RWPE1 (cell line): ENCODE measurements around the gene MIF4GD.
A peak's percentile ranks its signal among the peaks of the same experiment; 100 is the strongest.

ENCODE experiments used
- CTCF ChIA-PET: fragments of 350-600 bp; sonication (Branson Sonifier 250); formaldehyde crosslinking; extraction: SDS; loops from one replicate; lab custom pipeline; 2021; lab: Yijun Ruan, JAX
- POLR2A ChIA-PET: fragments of 400-600 bp; formaldehyde crosslinking; extraction: SDS; loops from one replicate; lab custom pipeline; 2020; ENCODE audit warnings: antibody characterized with exemption; ENCODE audit not compliant: low non-redundant PET; lab: Yijun Ruan, JAX
- DNase-seq: peaks from one replicate; pipeline ENCODE4 v3.0.0; 2012; ENCODE audit warnings: low spot score
- H3K27ac ChIP-seq: fragments of 450-650 bp; 2 replicates; pipeline ENCODE4 v1.5.1; 2017
- CTCF ChIP-seq: fragments of 450-650 bp; conservative IDR thresholded peaks from 2 replicates; pipeline ENCODE4 v1.5.1; 2017; ENCODE audit warnings: low read depth, mild to moderate bottlenecking

Gene MIF4GD

DNA sequence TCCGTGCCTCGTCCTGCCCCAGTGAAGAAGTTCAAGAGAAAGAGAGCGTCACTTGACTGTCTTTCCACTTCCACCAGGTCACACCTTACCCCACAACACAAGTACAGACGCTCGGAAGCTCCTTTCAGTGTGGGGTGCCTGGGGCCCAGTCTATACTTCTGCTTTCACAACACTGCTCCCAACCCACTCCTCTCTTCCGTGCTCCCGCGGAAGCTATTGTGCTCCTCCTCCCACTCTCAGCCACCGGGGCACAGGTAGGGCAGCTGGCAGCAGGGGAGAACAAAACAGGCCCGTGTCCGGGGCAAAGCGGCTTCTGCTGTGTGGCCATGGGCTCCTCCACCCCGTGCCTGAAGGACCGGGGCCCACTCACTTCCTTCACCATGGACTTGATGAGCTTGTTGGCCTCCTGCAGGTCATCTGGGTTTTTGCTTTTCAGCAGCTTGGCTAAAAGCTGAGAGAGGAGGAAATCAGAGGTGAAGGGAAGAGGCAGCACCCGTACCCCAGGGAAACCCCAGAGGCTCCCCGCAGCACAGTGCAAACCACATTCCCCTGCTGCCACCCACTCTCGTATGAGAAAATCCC is 28.5 kb downstream of the MIF4GD start:
- peak overlapping the region; percentile 51 for H3K27ac ChIP-seq
- no peak for DNase-seq
- ChIA-PET POLR2A (no interaction called here), CTCF (interaction anchor here (1.0 kb wide), 1 partner anchor 16 kb away, joined by 3 read pairs; no protein-coding TSS in a partner anchor)
- no peak for TF ChIP-seq CTCF

GRCh38 chr17:75241996-75242460 is 29.0 kb downstream of the MIF4GD start:
- ChIA-PET POLR2A (no interaction called here), CTCF (interaction anchor here (0.5 to 0.6 kb wide), 2 partner anchors 8 to 28 kb away, joined by 3 to 6 read pairs; no protein-coding TSS in a partner anchor)
- TF ChIP-seq CTCF = no peak
- peak overlapping the region; percentile 51 for H3K27ac ChIP-seq
- no peak for DNase-seq

- no peak for DNase-seq
- peak overlapping the region; percentile 51 for H3K27ac ChIP-seq
- ChIA-PET POLR2A (no interaction called here), CTCF (interaction anchor here (0.5 to 2.6 kb wide), 3 partner anchors 8 to 29 kb away, joined by 3 to 15 read pairs (median 6); partner anchors contain the start of genes GGA3 and MRPS7)
- TF ChIP-seq CTCF = no peak
Measured at GRCh38 chr17:75241502-75241901, 29.5 kb downstream of the MIF4GD start.

DNA sequence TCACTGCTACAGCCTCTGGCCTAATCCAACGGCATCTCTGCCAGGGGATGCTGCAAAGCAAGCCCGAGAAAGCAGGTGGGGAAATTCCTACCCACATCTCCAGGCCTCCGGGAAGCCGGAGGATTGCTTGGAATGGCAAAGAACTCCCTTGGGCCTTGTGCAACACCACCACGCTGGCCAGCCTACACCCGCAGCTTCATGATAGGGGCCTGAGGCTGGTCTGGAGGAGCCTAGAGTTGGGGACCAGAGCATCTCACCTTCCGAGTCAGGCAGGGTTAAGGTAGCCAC is 29.9 kb downstream of the MIF4GD start:
- ChIA-PET CTCF (interaction anchor here (1.0 to 2.6 kb wide), 2 partner anchors 9 to 20 kb away, joined by 4 to 15 read pairs; partner anchors contain the start of genes GGA3 and MRPS7), POLR2A (no interaction called here)
- TF ChIP-seq CTCF = no peak
- H3K27ac ChIP-seq = peak overlapping the region; percentile 51
- DNase-seq = no peak

DNA sequence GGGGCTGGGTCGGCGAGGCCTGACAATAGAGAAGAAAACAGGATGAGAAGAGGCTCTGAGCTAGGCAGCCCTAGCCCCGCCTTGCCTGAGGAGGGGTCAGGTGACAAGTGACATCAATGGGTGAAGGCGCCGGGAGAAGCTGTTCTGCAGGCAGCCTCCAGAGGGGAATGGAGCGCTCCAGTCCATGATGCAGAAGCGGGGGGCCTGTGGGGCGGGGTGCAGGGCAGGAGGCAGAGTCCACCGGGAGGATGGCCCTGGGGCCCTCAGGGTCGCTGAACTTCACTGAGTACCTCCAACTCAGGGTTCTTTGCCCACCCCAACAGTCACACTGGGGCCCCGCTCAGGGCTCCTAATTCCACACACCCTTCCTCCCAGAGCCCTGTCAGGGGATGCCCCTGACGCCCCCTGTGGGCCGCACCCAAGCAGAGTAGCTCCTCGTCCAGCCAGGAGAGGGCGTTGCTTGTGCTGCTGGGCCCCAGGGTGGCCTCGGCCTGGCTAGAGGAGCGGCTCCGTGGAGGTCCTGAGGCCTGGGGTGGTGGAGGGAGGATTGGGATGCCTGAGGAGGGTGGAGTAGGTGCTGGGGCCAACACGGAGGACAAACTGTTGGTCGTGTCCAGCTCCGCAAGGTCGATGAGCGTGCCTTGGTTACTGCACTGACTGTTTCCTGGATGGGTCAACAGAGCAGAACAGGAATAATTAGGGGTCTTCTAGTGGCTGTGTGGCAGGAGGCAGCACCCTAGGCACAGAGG is 30.5 kb downstream of the MIF4GD start:
- TF ChIP-seq CTCF = peak; percentile 38
- no peak for DNase-seq
- ChIA-PET POLR2A (interaction anchor here (0.6 kb wide), 1 partner anchor 10 kb away, joined by 3 read pairs; no protein-coding TSS in a partner anchor), CTCF (interaction anchor here (0.6 to 2.6 kb wide), 3 partner anchors 9 to 1041 kb away, joined by 3 to 15 read pairs (median 4); partner anchors contain the start of genes GGA3 and MRPS7)
- peak overlapping the region; percentile 51 for H3K27ac ChIP-seq

DNA sequence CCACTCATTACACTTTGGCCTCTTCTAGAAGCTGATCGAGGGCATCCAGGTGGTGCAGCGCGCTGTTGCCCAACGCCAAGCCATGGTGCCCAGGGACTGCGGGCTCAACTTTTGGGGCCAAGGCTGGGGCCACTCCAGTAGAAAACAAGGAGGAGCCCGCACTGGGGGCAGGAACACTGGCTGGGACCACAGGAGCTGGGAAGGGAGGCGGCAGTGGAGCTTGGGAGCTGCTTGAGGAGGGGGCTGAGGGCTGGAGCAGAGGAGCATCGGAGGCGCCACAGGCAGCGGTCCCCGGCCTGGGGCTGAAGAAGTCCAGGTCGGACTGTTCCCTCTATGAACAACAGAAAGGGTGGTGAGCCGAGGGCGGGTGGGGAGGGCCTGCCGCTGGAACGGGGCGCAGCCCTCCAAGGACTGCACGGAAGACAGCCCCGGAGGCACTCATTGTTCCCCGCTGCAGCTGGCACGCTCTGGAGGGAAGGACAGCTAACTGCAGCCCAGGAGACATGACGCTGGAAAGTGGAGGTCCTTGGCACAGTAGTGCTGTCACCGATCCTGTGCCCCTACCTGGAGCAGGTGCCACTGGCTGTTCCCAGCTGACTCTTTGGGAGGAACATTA is 31.1 kb downstream of the MIF4GD start:
- no peak for TF ChIP-seq CTCF
- CTCF ChIA-PET = interaction anchor here (0.6 to 2.6 kb wide), 5 partner anchors 10 to 1041 kb away, joined by 3 to 15 read pairs (median 4); partner anchors contain the start of genes GGA3 and MRPS7
- DNase-seq = no peak
- H3K27ac ChIP-seq = peak overlapping the region; percentile 51
- POLR2A ChIA-PET = interaction anchor here (0.6 kb wide), 2 partner anchors 9 to 21 kb away, joined by 3 read pairs; no protein-coding TSS in a partner anchor
